ENCODE measurements around the gene CXCL13. TPM values are rescaled to one million over a fixed set of nuclear protein-coding genes. Genes with fewer than 3 reads are reported as not detected.
"Not testable (repeated sequence)": the region's sequence is repeated elsewhere in the genome, so short reads cannot be mapped to it uniquely, and the experiment has no call there.

Gene CXCL13
- total RNA-seq, 4 donors from 2014 or later: 1.3 TPM; not detected in 3

GRCh38 chr4:77652237-77652897, 46.7 kb downstream of the CXCL13 start:
- Histone ChIP-seq H3K27ac (no peak overlapping the region), H3K27me3 (no peaks in the 10 kb centered on the region), H3K9me3 (no peaks in the 10 kb centered on the region), H3K36me3 (no peaks in the 10 kb centered on the region), H3K4me1 (peaks cover 0 to 13% of the 10 kb centered on the region in 2 donors), H3K4me3 (replicated peaks in 1 of 3) (no peak overlapping the region)
- no peak for DNase-seq
- intact Hi-C loops (cut with DNase I): no loop called here
- no peak for TF ChIP-seq CTCF (IDR thresholded peaks at IDR 0.05)
- no peak for TF ChIP-seq POLR2A (IDR thresholded peaks at IDR 0.05)
- 41 to 49% methylated on average over 5 of the region's 5 CpGs for WGBS, 2 donors

GRCh38 chr4:77653162-77653758, 47.6 kb downstream of the CXCL13 start:
- Histone ChIP-seq H3K4me3 (replicated peaks in 1 of 3) (no peak overlapping the region), H3K9me3 (no peaks in the 10 kb centered on the region), H3K36me3 (no peaks in the 10 kb centered on the region), H3K27ac (no peak overlapping the region), H3K4me1 (peaks cover 0 to 13% of the 10 kb centered on the region in 2 donors), H3K27me3 (no peaks in the 10 kb centered on the region)
- WGBS, 2 donors: 80 to 84% methylated on average over 2 of the region's 2 CpGs
- DNase-seq: no peak
- TF ChIP-seq CTCF (IDR thresholded peaks at IDR 0.05): no peak
- TF ChIP-seq POLR2A (IDR thresholded peaks at IDR 0.05): no peak
- intact Hi-C loops (cut with DNase I): no loop called here

GRCh38 chr4:77660318-77660717, 54.7 kb downstream of the CXCL13 start:
- H3K4me1 ChIP-seq: peaks cover 15 to 19% of the 10 kb centered on the region in 2 donors
- H3K36me3 ChIP-seq; DNase-seq; H3K4me3 ChIP-seq (replicated peaks in 1 of 3); H3K9me3 ChIP-seq; intact Hi-C loops (cut with DNase I); H3K27me3 ChIP-seq; H3K27ac ChIP-seq: not testable (repeated sequence)
- 93 to 96% methylated on average over 5 of the region's 5 CpGs for WGBS, 2 donors

Other genes starting within 250 kb of the CXCL13 start
- 10 to 100 TPM; 22.5 to 44.2 (median 35.5) TPM for gene CNOT6L, start 213.5 kb downstream of the CXCL13 start, total RNA-seq